ENCODE results near the gene GLRX2. TPM values are rescaled to one million over a fixed set of nuclear protein-coding genes. Genes with fewer than 3 reads are reported as not detected.

GLRX2 gene
- total and polyA plus RNA-seq, 2 of the 8 experiments (the other 6 are each of a cell fraction or from before 2014, with no cell fraction given): 4.8 to 13.5 TPM

DNA sequence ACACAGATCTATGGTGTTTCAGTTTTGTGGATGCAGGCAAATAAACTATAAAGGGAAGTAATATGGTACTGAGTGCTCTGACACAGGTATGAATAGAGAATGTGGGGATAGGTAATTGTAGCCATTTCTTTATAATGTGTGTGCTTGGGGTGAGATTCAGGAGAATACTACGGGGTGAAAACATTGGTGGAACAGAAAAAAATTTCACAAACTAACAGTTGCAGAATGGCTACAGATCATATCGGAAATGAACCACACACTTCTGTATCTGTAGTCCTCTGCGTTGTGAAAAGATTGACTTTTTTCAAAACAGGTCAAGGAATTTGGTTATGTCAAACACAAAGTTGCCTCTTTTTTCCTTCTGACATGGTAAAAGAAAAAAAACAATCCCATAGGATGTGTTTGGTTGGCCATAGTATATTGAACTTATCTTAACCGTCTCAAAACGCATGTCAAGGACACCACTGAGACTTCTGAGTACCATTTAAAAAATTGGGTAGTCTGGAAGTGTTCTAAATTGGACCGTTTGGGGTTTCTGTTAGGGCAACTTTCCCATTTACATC, 15.5 kb upstream of the GLRX2 start (continued):
- TF ChIP-seq, protein P1, sequence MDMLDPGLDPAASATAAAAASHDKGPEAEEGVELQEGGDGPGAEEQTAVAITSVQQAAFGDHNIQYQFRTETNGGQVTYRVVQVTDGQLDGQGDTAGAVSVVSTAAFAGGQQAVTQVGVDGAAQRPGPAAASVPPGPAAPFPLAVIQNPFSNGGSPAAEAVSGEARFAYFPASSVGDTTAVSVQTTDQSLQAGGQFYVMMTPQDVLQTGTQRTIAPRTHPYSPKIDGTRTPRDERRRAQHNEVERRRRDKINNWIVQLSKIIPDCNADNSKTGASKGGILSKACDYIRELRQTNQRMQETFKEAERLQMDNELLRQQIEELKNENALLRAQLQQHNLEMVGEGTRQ (IDR thresholded peaks at IDR 0.05; ENCODE audit: low read length): no peak
- TF ChIP-seq SP4 (IDR thresholded peaks at IDR 0.05; ENCODE audit: low read length) (no peak), CBX8 (IDR thresholded peaks at IDR 0.05; ENCODE audit: borderline replicate concordance, low read depth, low read length) (no peak), ZNF274 (IDR thresholded peaks at IDR 0.05; ENCODE audit: borderline replicate concordance, extremely low read depth, low read length) (no peak), SP1 (IDR thresholded peaks at IDR 0.05; ENCODE audit: low read depth, low read length) (no peak)
- TF ChIP-seq, protein P2, sequence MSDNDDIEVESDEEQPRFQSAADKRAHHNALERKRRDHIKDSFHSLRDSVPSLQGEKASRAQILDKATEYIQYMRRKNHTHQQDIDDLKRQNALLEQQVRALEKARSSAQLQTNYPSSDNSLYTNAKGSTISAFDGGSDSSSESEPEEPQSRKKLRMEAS (IDR thresholded peaks at IDR 0.05): no peak
